Stimulated activated CD4-positive, alpha-beta T cell treated with anti-CD3 and anti-CD28 coated beads, Interleukin-4, amount 100 ng/mL, for 48 hours (primary cell): Measurements from ENCODE around the gene TMEM131.

Source experiments
- DNase-seq, 2 donors: peaks; one replicate each; pipeline ENCODE4 v3.0.0-alpha.2; 2020; ENCODE audit warnings: low read depth in 2 of 2

The TMEM131 gene

DNA sequence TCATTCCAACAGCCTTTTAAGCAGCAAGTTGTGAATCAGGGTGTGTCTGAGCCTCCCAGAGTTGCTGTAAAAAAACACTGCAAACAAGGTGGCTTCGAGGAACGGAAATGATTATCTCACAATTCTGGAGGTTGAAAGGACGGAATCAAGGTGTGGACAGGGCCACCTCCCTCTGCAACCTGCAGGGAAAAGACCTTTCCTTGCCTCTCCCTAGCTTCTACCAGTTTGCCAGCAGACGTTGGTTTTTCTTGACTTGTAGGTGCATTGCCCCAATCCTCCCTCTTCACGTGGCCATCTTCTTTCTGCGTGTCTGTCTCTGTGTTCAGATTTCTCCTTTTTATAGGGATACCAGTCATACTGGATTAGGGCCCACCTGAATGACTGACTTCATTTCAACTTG lies 24.8 kb upstream of the TMEM131 start:
- no peak for DNase-seq

DNA sequence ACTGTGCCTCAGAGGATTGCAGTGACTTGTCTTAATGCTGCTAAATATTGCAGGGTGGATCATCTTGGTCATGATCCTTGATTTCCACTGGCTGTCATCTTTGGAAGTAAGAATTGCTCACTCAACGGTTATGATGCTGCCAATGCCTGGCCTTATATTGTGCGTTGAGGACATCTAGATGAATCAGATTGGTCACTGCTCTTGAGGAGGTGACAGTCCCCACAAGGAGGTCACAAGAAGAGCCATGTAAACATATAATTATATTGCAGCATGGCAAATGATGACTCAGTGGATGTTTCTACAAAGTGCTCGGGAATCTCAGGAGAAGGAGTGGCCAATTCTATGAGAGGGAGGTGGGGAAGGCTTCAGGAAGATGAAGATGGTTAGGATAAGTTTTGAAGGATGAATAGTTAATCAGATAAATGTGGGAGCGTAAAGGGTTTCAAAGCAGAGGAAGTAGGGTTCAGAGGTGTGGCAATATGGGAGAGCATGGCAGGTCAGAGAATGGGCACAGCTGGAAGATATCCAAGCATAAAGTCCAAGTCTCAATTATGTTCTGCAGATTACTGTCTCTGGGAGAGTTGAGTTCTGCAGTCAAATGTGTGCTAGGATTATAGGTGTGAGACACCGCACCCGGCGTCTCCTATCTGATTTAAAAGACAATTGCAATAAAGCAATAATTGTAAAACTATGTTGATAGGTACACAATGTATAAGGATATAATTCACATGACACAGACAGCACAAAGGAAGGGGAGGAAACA lies 21.3 kb upstream of the TMEM131 start:
- no peak for DNase-seq

DNA sequence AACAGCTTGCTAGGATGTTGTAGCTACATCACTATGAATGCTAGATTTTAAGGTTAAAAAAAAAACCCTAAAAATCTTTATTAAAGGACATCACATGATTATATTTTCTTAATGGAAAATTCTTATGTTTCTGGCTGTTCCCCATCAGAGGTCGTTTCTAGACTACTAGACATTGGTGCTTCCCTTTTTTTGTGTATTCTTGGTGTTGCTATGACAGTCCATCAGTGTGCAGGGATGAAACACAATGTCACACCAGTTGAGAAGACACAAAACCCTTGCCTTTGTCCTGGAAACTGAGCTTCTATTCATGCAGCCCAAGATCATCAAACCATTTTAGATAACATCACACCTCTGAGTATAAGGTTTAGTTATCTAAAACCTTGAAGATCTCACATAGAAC lies 19.9 kb upstream of the TMEM131 start:
- DNase-seq: no peak

DNA sequence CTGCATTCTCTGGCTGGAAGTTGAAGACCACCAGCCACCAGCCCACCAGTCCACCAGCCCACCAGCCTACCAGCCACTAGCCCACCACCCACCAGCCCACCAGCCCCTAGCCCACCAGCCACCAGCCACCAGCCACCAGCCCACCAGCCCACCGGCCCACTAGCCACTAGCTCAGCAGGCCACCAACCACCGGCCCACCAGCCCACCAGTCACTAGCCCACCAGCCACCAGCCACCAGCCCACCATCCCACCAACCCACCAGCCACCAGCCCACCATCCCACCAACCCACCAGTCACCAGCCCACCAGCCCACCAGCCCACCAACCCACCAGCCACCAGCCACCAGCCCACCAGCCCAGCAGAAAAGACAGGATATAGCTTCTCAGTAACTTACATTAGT lies 18.6 kb upstream of the TMEM131 start:
- no peak for DNase-seq

DNA sequence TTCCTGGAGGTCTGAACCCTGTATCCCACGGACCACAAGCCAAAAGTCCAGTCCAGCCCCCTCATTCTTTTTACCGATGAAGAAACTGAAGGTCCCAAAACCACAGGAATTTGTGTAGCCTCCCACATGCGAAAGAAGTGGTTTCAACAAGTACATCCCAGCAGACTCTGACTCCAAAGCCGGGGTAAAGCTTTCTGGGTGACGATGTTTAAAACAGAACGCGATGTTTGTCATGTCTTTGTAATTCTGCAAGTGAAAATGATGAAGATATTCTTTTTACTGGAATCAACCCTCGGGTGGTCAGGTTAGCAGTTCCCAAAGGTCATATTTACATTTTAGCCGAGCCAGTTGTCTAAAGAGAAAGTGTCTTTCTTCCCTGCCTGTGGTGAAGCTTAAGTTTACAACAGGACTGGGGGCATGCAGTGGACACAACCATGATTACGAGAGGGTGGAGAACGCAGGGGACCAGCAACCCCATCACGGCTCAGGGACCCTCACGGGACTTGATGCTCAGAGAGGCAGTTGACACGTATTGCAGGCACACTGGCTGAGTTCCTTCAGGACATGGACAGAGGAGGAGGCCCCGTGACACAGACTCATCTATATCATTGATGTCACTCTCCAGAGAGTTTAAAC lies 17.8 kb upstream of the TMEM131 start:
- peak in 1 of 2 donors; percentile 30 for DNase-seq

DNA sequence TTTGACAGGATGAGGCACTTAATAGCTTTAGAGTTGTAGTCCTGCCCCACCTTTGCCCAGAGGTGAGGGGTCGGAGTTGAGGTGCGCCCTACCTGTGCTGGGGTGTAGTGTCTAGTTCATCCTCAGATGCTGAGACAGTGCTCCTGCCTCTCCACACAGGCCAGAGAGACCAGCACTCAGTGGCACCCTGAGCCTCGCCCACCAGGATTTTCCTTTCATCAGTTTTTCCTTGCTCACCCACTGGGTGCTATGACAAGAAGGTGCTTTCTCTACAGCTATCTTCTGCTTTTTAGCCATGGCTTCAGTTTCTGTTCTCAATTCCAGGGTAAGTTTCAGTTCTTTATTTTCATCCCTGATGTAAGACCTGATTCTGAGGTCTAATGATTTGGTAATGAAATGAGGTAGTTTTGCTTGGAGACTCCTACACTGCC lies 16.8 kb upstream of the TMEM131 start:
- peak; percentile 32 to 54 for DNase-seq

DNA sequence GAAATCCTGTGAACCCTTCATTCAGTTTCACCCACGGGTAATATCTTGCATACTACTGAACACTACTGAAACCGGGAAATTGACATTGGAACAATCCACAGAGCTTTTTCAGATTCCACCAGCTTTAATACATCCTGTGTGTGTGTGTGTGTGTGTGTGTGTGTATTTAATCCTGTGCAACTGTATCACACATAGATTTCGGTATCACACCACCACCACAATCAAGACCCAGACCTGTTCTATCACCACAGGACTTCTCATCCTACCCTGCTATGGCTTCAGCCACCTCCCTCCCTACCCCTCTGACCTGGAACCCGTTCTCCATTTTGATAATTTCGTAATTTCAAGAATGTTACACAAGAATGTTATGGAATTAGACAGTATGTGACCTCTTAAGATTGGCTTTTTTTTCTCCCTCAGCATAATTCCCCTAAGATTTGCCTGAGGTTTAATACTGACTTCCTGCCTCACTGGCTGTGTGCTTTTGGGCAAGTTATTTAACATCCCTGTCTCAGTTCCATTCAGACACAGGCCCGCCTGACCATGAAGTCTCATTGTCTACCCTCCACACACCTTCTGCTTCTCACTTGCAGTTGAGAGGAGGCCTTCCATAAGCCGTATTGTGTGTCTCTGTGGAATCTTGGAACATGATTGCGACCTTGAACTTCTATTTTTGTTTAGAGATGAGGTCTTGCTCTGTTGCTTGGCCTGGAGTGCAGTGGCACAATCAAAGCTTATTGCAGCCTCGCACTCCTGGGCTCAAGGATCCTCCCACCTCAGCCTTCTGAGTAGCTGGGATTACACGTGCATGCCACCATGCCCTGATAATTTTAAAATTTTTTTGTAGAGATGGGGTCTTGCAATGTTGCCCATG lies 14.4 kb upstream of the TMEM131 start:
- no peak for DNase-seq

DNA sequence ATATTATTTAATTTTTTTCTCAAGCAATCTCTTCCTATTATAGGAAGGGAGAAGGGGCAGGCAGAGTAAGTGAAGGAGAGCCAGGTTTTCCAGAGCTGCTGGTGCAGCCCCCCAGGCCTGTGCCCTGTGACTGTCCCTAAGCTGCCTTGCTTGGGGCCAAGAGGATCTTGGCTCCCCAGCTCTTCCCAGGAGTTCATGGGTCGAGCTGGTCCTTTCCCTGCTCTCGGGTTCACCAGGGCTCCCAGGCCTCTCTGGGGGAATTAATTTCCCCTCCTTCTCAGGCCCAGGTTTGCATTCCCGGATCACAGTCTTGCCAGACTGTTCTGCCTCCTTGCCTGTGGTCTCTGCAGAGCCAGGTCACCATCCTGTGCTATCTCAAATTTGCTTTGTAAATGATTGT lies 12.7 kb upstream of the TMEM131 start:
- no peak for DNase-seq

DNA sequence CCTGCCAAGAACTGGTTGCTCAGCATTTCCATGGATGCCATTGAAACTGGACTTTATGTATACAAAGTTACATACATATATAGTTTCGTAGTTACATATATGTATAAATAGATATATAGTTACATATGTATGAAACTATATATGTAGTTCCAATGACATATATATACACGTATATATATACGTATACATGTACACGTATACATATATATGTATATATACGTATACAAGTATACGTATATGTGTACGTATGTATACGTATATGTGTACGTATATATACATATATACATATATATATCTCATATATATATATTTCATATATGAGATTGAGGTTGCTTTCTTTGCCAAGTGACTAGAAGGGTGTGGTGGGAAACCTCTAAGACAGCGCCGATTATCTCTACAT lies 10.6 kb upstream of the TMEM131 start:
- no peak for DNase-seq

DNA sequence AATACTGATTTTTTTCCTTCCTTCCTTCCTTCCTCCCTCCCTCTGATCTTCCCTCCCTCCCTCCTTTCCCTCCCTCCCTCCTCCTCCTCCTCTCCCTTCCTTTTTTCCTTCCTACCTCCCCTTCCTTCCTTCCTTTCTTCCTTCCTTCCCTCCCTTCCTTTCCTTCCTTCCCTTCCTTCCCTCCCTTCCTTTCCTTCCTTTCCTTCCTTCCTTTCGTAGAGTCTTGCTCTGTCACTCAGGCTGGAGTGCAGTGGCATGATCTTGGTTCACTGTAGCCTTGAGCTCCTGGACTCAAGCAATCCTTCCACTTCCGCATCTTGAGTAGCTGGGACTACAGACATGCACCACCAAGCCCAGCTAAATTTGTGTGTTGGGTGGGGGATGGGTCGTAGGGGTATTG lies 8.9 kb upstream of the TMEM131 start:
- DNase-seq: no peak

DNA sequence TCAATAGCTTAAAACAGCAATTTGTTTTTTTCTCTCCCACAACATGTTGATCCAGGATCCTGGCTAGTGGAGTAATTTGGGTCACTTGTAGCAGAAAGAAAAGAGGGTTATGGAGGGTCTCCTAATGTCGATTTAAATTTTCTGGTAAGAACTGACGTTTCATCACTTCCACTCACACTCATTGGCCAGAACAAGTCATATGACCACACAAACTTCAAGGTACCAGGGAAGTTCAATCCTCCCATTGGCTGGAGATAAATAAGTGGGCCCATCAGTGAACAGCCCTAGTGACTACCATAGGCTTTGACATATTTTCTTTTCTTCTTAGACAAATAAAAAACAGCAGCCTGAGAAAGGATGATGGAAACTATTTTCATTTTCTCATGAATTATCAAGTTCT lies 8.3 kb upstream of the TMEM131 start:
- no peak for DNase-seq

DNA sequence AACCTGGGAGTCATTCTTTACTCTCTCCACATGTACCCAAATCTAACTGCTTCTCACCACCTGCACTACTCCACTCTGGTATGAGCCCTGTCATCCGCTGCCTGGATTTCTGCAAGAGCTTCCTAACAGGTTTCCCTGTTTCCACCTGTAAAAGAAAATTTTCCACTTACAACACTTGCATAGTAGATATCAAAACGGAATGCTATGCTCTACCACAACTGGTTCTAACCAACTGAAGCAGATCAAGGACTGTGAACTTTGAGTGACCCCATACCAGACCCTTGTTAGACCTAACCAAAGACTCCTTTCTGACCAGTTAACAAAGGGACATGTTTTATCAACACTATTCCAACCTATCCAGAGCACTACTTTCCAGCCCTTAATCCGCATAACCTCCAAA lies 3.8 kb upstream of the TMEM131 start:
- DNase-seq: no peak

DNA sequence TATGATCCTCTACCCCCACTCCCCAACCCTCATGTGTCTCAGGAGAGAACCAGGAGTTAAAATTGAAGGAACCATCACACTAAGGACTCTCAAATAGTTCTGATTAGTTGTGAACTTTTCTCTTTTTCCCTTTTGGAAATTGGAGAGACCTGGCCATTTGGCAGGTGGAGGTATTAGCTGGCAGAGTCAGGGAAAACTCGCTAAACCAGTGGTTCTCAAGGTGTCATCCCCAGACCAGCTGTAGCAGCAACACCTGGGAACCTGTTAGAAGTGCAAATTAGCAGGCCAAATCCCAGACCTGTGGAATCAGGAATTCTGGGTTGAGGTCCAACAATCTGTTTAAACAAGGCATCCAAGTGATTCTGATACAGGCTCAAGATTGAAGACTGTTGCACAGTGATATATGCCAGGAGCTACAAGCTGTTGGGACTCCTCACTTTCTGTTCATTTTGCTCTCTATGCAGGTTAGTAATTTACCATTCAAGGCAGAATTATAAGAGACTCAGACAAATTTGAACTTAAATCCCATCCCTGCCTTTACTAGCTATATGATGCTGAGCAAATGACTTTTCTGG lies 2.8 kb upstream of the TMEM131 start:
- DNase-seq: no peak

DNA sequence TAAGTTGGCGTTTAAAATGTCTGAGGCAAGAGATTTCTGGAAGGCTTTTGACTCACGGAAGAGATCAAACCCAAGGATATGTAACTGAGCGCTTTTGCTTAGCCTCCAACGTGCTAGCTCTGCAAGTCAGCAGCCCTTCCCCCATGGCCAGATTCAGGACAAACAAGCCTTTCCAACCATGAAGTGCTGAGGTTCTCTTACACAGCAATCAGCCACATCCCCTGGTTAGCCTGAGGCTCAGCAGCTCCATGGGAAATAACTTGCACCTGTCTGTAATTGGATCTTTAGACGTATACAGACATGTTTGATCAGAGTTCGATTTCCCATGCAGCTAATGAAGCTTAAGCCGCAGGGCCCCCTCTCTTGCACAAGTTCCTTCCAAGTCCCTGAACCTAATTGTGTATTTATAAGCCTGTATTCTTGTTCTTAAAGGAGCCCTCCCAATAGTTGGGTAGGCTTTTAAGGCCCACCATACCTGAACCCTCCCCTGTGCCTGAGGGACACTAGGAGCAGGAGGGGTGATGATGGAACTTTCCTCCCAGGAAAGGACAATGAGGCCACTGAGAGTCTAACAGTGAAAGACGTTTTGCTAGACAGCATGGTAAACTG lies 2.1 kb upstream of the TMEM131 start:
- no peak for DNase-seq

DNA sequence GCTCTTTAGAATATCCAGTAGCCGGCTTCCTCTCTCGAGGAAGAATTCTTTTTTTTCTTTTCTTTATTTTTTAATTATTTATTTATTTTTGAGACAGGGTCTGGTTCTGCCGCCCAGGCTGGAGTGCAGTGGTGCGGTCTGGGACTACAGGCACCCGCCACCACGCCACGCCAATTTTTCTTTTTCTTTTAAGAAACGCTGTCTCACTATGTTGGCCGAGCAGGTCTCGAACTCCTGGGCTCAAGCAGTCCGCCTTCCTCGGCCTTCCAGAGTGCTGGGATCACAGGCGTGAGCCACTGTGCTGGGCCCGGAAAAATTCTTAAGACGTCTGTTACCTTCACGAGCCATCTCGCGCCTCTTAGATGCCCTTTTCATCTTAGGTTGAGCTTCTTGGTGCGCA lies 931 bp upstream of the TMEM131 start:
- DNase-seq: no peak

DNA sequence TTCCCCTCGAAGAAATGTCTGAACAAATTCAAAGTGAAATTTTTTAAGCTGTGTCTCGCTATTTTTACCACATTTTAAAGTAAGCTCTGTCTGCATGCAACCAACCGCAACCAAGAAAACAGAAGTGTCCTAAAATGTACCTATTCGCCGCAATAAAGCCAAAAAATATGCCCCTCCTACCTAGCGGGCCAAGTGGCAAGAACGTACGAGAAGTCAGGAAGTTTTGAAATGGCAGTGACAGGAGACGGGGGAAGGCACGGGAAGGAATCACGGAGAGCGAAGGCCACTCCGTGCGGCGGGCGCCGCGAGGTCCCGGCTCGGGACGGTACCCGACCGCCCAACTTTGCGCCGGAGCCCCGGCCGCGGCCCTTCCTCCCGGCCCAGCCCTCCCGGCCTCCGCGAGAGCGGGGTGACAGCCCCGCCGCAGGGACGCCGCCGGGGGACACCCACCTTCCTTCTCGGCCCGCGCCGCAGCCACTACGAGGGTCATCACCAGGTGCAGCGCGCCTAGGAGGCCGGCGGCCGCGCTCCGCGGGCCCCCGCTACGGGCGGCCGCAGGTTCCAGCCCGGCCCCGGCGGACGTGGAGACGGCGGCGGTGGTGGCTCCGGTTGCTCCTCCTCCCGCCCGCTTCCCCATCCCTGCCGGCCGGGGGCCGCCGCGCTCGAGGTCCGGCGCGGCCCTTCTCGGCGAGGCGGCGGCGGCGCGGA lies 568 bp downstream of the TMEM131 start:
- peak; percentile 21 to 42 for DNase-seq

DNA sequence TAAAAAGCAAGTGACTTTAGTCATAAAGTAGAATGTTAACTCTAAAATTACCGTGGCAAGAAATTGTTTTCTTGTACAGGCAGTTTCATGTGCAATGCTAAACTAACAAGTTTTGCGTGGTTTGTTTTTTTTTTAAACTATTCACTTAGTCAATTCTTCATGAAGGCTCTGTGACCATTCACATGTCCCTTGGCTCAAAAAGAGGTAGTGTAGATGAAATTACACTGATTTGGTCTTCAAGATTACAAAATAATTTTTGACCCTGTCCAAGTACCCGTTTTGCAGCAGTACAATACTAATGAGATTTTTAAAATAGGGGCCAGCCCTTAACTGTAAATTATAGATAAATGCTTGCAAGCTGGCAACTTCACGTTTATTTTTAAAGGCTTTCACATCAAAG lies 1.3 kb downstream of the TMEM131 start:
- no peak for DNase-seq

DNA sequence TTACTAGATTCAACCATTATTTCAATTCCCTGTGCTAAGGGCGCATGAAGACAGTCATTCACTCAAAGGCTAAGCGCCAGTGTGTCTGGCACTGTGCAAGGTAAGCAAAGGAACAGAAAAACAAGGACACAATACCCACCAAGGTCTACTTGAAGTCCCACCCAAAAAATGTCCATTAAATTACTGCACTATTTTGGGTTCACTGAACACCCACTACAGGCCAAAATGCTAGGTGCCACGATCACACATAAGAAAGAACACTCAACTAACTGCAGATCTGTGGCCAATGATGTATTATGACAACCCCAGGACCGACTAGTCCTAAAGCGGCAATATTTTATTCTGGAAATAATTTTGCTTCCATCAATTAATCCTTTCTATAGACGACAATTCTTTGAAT lies 1.8 kb downstream of the TMEM131 start:
- DNase-seq: no peak

DNA sequence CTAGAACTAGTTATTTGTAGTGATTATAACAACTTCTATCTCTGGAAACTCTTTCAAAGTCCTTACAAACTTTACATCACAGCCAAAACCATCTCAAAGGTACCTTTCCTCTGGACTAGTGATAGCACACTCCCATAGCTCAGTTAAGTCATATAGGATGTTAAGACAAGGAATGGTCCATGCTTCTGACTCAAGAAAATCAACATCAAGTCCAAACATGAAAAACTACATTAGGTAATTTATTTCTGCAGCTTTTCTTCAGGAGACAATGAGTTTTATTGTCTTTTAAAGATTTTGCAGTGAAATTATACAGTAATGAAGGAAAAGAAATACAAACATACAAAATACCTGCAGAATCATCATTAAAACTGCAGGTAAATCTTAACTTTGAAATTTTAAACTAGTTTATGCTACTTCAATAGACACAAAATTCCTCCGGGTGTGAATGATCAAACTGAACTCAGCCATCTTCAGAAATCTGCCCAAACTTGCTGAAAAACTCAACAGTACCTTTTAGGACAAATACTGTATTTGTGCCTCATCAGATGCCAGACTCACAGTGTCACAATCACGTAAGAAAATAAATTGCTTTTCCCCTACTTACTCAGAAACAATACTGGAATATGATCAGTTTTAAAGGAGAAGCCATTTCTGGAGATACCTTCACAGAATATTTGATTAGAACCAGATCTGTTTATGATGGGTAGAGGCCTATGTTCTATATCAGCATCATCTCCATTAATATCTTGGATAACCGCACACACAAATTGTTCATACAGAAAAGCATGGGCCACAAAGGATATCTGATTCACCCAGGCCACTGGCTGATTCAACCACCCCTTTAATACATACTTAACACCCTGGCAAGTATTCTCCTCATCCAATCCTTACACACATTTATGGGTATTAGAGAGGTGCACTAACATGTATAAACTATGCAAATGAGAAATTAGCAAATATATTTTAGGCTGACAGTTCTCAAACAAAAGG lies 2.6 kb downstream of the TMEM131 start:
- DNase-seq: no peak
